H1 (cell line): Measurements from ENCODE around the gene CXCL17.

ENCODE experiments used
- CTCF ChIP-seq, 3 experiments: IDR thresholded peaks; 1 replicate in 2 of 3; 2 replicates in 1 of 3; pipeline versions ENCODE4 v1.5.1 to v1.6.1; 2011; ENCODE audit warnings: low read length in 3 of 3, mild to moderate bottlenecking in 3 of 3, inconsistent platforms in 2 of 3, low read depth in 1 of 3, moderate library complexity in 1 of 3; ENCODE audit not compliant: insufficient read depth in 1 of 3; ENCODE audit errors: control extremely low read depth in 1 of 3
- PHF8 ChIP-seq: fragments of 200-600 bp; sonication (generic); conservative IDR thresholded peaks from 2 replicates; pipeline ENCODE4 v1.7.1; 2012; ENCODE audit warnings: low read depth, mild to moderate bottlenecking, inconsistent platforms, low read length, moderate library complexity
- POLR2A ChIP-seq, 2 experiments: IDR thresholded peaks; 1 replicate in 1 of 2; 2 replicates in 1 of 2; pipeline ENCODE4 v1.6.1; 2011; ENCODE audit warnings: low read depth in 2 of 2, low read length in 2 of 2, mild to moderate bottlenecking in 2 of 2; ENCODE audit errors: control extremely low read depth in 1 of 2
- RXRA ChIP-seq: IDR thresholded peaks from 2 replicates; pipeline ENCODE4 v1.6.1; 2011; ENCODE audit warnings: low read depth, mild to moderate bottlenecking, low read length, moderate library complexity; ENCODE audit not compliant: insufficient read depth
- SP1 ChIP-seq: IDR thresholded peaks from 2 replicates; pipeline ENCODE4 v1.6.1; 2011; ENCODE audit warnings: low read depth, low read length
- SP4 ChIP-seq: IDR thresholded peaks from 2 replicates; pipeline ENCODE4 v1.6.1; 2012; ENCODE audit warnings: low read length, inconsistent platforms
- TAF1 ChIP-seq: IDR thresholded peaks from 2 replicates; pipeline ENCODE4 v1.6.1; 2011; ENCODE audit warnings: mild to moderate bottlenecking, low read depth, low read length

DNA sequence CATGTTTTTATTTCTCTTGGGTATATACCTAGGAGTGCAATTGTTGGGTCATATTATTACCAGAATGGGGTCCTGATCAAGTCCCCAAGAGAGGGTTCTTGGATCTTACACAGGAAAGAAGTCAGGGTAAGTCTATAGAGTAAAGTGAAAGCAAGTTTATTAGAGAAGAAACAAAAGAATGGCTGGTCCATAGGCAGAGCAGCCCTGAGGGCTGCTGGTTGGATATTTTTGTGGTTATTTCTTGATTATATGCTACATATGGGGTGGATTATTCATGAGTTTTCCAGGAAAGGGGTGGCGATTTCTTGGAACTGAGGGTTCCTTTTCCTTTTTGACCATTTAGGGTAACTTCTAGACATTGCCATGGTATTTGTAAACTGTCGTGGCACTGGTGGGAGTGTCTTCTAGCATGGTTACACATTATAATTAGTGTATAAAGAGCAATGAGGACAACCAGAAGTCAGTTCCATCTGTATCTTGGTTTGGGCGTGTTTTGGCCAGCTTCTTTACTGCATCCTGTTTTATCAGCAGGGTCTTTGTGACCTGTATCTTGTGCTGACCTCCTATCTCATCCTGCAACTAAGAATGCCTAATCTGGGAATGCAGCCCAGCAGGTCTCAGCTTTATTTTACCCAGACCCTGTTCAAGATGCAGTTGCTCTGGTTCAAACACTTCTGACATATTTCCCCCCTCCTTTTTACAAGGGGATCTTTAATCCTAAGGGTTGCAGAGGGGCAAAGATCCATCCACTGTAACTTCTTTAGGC lies 44.5 kb upstream of the CXCL17 start:
- TF ChIP-seq PHF8: no peak
- TF ChIP-seq CTCF (IDR thresholded peaks at IDR 0.05; ENCODE audit: control extremely low read depth in 1 of 3, insufficient read depth in 1 of 3, low read depth in 1 of 3, low read length in 3 of 3): no peak
- no peak for TF ChIP-seq TAF1
- TF ChIP-seq RXRA: no peak
- no peak for TF ChIP-seq POLR2A (IDR thresholded peaks at IDR 0.05; ENCODE audit: control extremely low read depth in 1 of 2, low read depth in 2 of 2, low read length in 2 of 2)
- no peak for TF ChIP-seq SP4
- TF ChIP-seq SP1: no peak
